Esophagus squamous epithelium (tissue), 4 donors: Measurements from ENCODE around the gene ARL2.

Experiments used
- CTCF ChIP-seq, 6 experiments: fragments of 450-650 bp in 4 of 6; fragments of 200-600 bp in 2 of 6; sonication (generic) in 2 of 6; IDR thresholded peaks; one replicate each; pipeline ENCODE4 v1.5.1; 2016 to 2019; ENCODE audit warnings: antibody characterized with exemption in 6 of 6, mild to moderate bottlenecking in 4 of 6, moderate library complexity in 4 of 6
- POLR2A ChIP-seq, 4 donors: fragments of 450-650 bp; IDR thresholded peaks; one replicate each; pipeline ENCODE4 v1.6.1; 2017; ENCODE audit warnings: antibody characterized with exemption in 4 of 4, mild to moderate bottlenecking in 4 of 4, moderate library complexity in 3 of 4

GRCh38 chr11:65064847-65065240 lies 50.9 kb downstream of the ARL2 start:
- no peak for TF ChIP-seq CTCF (IDR thresholded peaks at IDR 0.05)
- TF ChIP-seq POLR2A (IDR thresholded peaks at IDR 0.05), result no peak
